ENCODE data around the gene SMO. TPM values are rescaled to one million over a fixed set of nuclear protein-coding genes. Genes with fewer than 3 reads are reported as not detected.
"Not testable (repeated sequence)": the region's sequence is repeated elsewhere in the genome, so short reads cannot be mapped to it uniquely, and the experiment has no call there.

Gene SMO
- total and polyA plus RNA-seq, 2 experiments from 2014 or later, result 25.5 to 46.2 TPM

DNA sequence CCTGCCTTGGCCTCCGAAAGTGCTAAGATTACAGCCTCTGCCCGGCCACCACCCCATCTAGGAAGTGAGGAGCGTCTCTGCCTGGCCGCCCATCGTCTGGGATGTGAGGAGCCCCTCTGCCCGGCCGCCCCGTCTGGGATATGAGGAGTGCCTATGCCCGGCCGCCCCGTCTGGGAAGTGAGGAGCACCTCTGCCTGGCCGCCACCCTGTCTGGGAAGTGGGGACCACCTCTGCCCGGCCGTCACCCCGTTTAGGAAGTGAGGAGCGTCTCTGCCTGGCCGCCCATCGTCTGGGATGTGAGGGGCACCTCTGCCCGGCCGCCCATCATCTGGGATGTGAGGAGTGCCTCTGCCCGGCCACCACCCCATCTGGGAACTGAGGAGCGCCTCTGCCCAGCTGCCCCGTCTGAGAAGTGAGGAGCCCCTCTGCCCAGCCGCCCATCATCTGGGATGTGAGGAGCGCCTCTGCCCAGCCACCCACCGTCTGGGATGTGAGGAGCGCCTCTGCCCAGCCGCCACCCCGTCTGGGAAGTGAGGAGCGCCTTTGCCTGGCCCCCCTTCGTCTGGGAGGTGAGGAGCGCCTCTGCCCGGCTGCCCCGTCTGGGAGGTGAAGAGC, 27.8 kb downstream of the SMO start:
- not testable (repeated sequence) for DNase-seq (ENCODE audit: low spot score); H3K4me3 ChIP-seq; H3K79me2 ChIP-seq; H4K20me1 ChIP-seq (ENCODE audit: insufficient read depth, poor library complexity, severe bottlenecking); H3K9me2 ChIP-seq (replicated peaks; ENCODE audit: insufficient read depth); H3K9me3 ChIP-seq (ENCODE audit: low read depth); H3K4me2 ChIP-seq; H3K27me3 ChIP-seq; H2AFZ ChIP-seq; H3K36me3 ChIP-seq (replicated peaks; ENCODE audit: insufficient read depth, low read depth); H3K4me1 ChIP-seq (ENCODE audit: insufficient read depth)
- WGBS (ENCODE audit: low lambda C conversion rate, missing lambda C conversion rate), result 98% methylated on average over 29 of the region's 34 CpGs
- peak overlapping the region; percentile 62 for H3K27ac ChIP-seq

DNA sequence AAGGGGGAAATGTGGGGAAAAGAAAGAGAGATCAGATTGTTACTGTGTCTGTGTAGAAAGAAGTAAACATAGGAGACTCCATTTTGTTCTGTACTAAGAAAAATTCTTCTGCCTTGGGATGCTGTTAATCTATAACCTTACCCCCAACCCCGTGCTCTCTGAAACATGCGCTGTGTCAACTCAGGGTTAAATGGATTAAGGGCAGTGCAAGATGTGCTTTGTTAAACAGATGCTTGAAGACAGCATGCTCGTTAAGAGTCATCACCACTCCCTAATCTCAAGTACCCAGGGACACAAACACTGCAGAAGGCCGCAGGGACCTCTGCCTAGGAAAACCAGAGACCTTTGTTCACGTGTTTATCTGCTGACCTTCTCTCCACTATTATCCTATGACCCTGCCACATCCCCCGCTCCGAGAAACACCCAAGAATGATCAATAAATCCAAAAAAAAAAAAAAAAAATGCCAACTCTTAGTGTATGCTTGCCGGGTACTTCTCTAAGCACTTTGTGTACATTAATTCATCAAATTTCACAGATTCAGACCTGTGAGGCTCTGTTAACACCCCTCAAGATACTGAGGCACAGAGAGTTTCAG, 28.5 kb downstream of the SMO start:
- not testable (repeated sequence) for H3K27me3 ChIP-seq; H3K36me3 ChIP-seq (replicated peaks; ENCODE audit: insufficient read depth, low read depth); H2AFZ ChIP-seq; H3K4me1 ChIP-seq (ENCODE audit: insufficient read depth); DNase-seq (ENCODE audit: low spot score); H3K9me3 ChIP-seq (ENCODE audit: low read depth); H3K4me2 ChIP-seq; H3K79me2 ChIP-seq; H3K9me2 ChIP-seq (replicated peaks; ENCODE audit: insufficient read depth); H4K20me1 ChIP-seq (ENCODE audit: insufficient read depth, poor library complexity, severe bottlenecking); H3K4me3 ChIP-seq
- WGBS (ENCODE audit: low lambda C conversion rate, missing lambda C conversion rate), result 49% methylated on average over 8 of the region's 8 CpGs
- peak overlapping the region; percentile 62 for H3K27ac ChIP-seq

DNA sequence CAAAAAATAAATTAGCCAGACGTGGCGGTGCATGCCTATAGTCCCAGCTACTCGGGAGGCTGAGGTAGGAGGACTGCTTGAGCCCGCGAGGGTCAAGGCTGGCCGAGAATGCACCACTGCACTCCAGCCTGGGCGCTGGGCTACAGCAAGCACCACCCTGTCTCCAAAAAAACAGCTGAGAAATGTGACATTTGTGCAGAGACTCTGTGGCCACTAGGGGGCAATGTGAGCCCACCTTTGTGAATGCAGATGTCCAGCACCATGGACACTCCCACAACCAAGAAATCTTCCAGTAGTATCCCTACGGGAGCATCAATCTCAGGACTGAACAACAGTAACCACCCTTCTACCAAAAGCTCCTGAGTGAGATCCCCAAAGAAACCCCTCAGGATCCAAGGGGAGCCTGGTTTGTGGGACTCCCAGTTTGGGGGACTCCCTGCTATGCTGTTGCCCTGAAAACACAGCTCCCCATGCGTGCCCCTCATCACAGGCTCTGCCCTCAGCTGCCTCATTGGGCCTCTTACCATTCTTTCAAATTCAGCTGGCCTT, 30.2 kb downstream of the SMO start:
- no peaks in the 10 kb centered on the region for H4K20me1 ChIP-seq (ENCODE audit: insufficient read depth, poor library complexity, severe bottlenecking)
- no peaks in the 10 kb centered on the region for H3K27me3 ChIP-seq
- H3K9me3 ChIP-seq (ENCODE audit: low read depth), result no peaks in the 10 kb centered on the region
- 14% methylated on average over 9 of the region's 9 CpGs for WGBS (ENCODE audit: low lambda C conversion rate, missing lambda C conversion rate)
- no peaks in the 10 kb centered on the region for H3K4me1 ChIP-seq (ENCODE audit: insufficient read depth)
- DNase-seq (ENCODE audit: low spot score), result peak; percentile 93
- no peak for TF ChIP-seq EZH2phosphoT487 (IDR thresholded peaks at IDR 0.05; ENCODE audit: low read depth, severe bottlenecking, unreplicated experiment)
- TF ChIP-seq EZH2 (IDR thresholded peaks at IDR 0.05; ENCODE audit: borderline replicate concordance), result no peak
- TF ChIP-seq, protein P1, sequence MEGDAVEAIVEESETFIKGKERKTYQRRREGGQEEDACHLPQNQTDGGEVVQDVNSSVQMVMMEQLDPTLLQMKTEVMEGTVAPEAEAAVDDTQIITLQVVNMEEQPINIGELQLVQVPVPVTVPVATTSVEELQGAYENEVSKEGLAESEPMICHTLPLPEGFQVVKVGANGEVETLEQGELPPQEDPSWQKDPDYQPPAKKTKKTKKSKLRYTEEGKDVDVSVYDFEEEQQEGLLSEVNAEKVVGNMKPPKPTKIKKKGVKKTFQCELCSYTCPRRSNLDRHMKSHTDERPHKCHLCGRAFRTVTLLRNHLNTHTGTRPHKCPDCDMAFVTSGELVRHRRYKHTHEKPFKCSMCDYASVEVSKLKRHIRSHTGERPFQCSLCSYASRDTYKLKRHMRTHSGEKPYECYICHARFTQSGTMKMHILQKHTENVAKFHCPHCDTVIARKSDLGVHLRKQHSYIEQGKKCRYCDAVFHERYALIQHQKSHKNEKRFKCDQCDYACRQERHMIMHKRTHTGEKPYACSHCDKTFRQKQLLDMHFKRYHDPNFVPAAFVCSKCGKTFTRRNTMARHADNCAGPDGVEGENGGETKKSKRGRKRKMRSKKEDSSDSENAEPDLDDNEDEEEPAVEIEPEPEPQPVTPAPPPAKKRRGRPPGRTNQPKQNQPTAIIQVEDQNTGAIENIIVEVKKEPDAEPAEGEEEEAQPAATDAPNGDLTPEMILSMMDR (IDR thresholded peaks at IDR 0.05; ENCODE audit: poor library complexity), result peak; percentile 93
- H3K27ac ChIP-seq, result no peak overlapping the region
- no peak overlapping the region for H3K4me2 ChIP-seq
- no peaks in the 10 kb centered on the region for H3K36me3 ChIP-seq (replicated peaks; ENCODE audit: insufficient read depth, low read depth)
- H2AFZ ChIP-seq, result no peak overlapping the region
- no peaks in the 10 kb centered on the region for H3K79me2 ChIP-seq
- no peaks in the 10 kb centered on the region for H3K9me2 ChIP-seq (replicated peaks; ENCODE audit: insufficient read depth)
- no peak overlapping the region for H3K4me3 ChIP-seq

DNA sequence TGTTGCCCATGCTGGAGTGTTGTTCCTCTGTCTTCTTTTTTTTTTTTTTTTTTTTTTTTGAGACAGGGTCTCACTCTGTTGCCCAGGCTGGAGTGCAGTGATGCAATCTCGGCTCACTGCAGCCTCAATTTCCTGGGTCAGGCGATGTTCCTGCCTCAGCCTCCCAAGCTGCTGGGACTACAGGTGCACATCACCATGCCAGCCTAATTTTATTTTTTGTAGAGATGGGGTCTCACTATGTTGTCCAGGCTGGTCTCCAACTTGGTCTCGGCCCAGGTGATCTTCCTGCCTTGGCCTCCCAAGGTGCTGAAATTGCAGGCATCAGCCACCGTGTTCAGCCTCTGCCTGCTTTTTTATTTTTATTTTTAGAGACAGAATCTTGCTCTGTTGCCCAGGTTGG, 30.7 kb downstream of the SMO start:
- H3K4me1 ChIP-seq (ENCODE audit: insufficient read depth); H3K4me3 ChIP-seq; DNase-seq (ENCODE audit: low spot score); H2AFZ ChIP-seq; H3K27me3 ChIP-seq; H3K9me3 ChIP-seq (ENCODE audit: low read depth); H4K20me1 ChIP-seq (ENCODE audit: insufficient read depth, poor library complexity, severe bottlenecking); H3K79me2 ChIP-seq; H3K27ac ChIP-seq; H3K36me3 ChIP-seq (replicated peaks; ENCODE audit: insufficient read depth, low read depth); H3K4me2 ChIP-seq; H3K9me2 ChIP-seq (replicated peaks; ENCODE audit: insufficient read depth): not testable (repeated sequence)
- WGBS (ENCODE audit: low lambda C conversion rate, missing lambda C conversion rate), result 100% methylated on average over 4 of the region's 4 CpGs

DNA sequence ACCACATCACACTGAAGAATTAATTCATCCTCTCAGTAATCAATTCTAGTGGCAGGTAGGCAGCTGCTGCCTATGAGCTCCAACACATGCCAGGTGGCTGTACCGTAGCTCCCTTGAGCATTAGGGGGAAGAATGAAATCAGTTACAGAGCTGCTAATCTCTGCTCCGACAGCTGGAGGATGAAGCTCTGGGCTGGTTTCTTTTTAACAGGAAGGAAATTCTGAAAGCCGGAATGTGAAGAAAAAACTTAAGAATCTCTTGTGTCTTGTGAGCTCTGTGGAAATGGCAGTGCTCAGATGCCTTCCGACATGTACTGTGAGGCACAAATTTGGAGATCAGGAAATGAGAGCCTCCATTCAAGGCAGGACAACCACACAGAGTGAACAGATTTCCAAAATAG, 33.6 kb downstream of the SMO start:
- Histone ChIP-seq H3K4me2 (no peak overlapping the region), H3K36me3 (replicated peaks; ENCODE audit: insufficient read depth, low read depth) (no peaks in the 10 kb centered on the region), H3K79me2 (peaks cover 9% of the 10 kb centered on the region), H3K4me1 (ENCODE audit: insufficient read depth) (peaks cover 9% of the 10 kb centered on the region), H2AFZ (no peak overlapping the region), H3K4me3 (no peak overlapping the region), H3K9me3 (ENCODE audit: low read depth) (no peaks in the 10 kb centered on the region), H3K27ac (no peak overlapping the region), H3K9me2 (replicated peaks; ENCODE audit: insufficient read depth) (no peaks in the 10 kb centered on the region), H4K20me1 (ENCODE audit: insufficient read depth, poor library complexity, severe bottlenecking) (no peaks in the 10 kb centered on the region), H3K27me3 (no peaks in the 10 kb centered on the region)
- TF ChIP-seq EZH2 (IDR thresholded peaks at IDR 0.05; ENCODE audit: borderline replicate concordance) (no peak), EZH2phosphoT487 (IDR thresholded peaks at IDR 0.05; ENCODE audit: low read depth, severe bottlenecking, unreplicated experiment) (no peak)
- TF ChIP-seq, protein P1 (IDR thresholded peaks at IDR 0.05; ENCODE audit: poor library complexity), result no peak
- DNase-seq (ENCODE audit: low spot score), result no peak
- WGBS (ENCODE audit: low lambda C conversion rate, missing lambda C conversion rate), result 50% methylated on average over 4 of the region's 4 CpGs

All from hepatocyte (in vitro differentiated cells).